Measurements from ENCODE around the gene HNRNPC.
A peak's percentile ranks its signal among the peaks of the same experiment; 100 is the strongest.

The HNRNPC gene

DNA sequence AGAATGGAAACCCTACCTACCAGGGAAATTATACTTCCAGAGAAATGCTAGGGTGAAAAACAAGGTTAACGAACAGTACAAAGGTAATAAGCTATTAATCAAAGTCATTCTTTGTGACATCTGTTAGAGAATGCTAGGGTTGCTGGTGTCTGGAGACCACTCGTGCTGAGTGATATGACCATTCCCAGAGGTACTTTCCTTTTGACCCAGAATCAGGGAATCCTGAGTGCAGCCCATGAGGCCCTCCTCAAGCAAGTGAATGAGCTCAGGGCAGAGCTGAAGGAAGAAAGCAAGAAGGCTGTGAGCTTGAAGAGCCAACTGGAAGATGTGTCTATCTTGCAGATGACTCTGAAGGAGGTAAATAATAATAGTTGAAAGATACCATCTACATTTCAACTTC lies 42.4 kb upstream of the HNRNPC start:
- Histone ChIP-seq H4K20me1 (ENCODE audit: insufficient read depth, low read length, poor library complexity, severe bottlenecking) (no peaks in the 10 kb centered on the region), H3K36me3 (ENCODE audit: insufficient read depth, low read length) (no peaks in the 10 kb centered on the region), H3F3A (ENCODE audit: low read depth) (no peaks in the 10 kb centered on the region), H3K4me3 (ENCODE audit: low read length, poor library complexity, severe bottlenecking) (no peak overlapping the region), H3K4me2 (ENCODE audit: low read depth, low read length, poor library complexity, severe bottlenecking) (no peak overlapping the region), H3K9me3 (ENCODE audit: insufficient read depth, low read depth, low read length) (no peaks in the 10 kb centered on the region), H3K79me2 (ENCODE audit: insufficient read depth, low read length) (no peaks in the 10 kb centered on the region), H2AFZ (ENCODE audit: low read length) (no peak overlapping the region), H3K27me3 (ENCODE audit: insufficient read depth, low read length, poor library complexity, severe bottlenecking) (no peaks in the 10 kb centered on the region), H3K4me1 (ENCODE audit: insufficient read depth, low read length, poor library complexity, severe bottlenecking) (peaks cover 4% of the 10 kb centered on the region), H3K9ac (ENCODE audit: low read depth, low read length, poor library complexity, severe bottlenecking) (no peak overlapping the region), H3K9me2 (replicated peaks; ENCODE audit: low read depth, low read length) (no peaks in the 10 kb centered on the region)
- no peak for TF ChIP-seq EZH2phosphoT487 (IDR thresholded peaks at IDR 0.05; ENCODE audit: borderline replicate concordance)
- TF ChIP-seq, protein P1, sequence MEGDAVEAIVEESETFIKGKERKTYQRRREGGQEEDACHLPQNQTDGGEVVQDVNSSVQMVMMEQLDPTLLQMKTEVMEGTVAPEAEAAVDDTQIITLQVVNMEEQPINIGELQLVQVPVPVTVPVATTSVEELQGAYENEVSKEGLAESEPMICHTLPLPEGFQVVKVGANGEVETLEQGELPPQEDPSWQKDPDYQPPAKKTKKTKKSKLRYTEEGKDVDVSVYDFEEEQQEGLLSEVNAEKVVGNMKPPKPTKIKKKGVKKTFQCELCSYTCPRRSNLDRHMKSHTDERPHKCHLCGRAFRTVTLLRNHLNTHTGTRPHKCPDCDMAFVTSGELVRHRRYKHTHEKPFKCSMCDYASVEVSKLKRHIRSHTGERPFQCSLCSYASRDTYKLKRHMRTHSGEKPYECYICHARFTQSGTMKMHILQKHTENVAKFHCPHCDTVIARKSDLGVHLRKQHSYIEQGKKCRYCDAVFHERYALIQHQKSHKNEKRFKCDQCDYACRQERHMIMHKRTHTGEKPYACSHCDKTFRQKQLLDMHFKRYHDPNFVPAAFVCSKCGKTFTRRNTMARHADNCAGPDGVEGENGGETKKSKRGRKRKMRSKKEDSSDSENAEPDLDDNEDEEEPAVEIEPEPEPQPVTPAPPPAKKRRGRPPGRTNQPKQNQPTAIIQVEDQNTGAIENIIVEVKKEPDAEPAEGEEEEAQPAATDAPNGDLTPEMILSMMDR (conservative IDR thresholded peaks at IDR 0.05; ENCODE audit: low read length), result no peak

DNA sequence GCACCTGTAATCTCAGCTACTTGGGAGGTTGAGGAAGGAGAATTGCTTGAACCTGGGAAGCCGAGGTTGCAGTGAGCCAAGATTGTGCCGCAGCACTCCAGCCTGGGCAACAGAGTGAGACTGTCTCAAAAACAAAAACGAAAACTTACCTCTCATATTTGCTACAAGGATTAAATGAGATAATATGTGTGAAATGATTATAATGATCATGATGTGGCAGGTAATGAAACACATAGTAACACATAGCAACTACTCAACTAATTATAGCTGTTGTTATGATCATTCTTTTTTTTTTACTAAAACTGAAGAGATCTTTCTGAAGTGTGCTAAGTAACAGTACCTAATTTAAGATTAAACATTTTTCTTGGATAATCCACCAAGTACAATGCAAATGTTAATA lies 40.7 kb upstream of the HNRNPC start:
- Histone ChIP-seq H3K4me2 (ENCODE audit: low read depth, low read length, poor library complexity, severe bottlenecking) (no peak overlapping the region), H3K9ac (ENCODE audit: low read depth, low read length, poor library complexity, severe bottlenecking) (no peak overlapping the region), H3F3A (ENCODE audit: low read depth) (no peaks in the 10 kb centered on the region), H3K36me3 (ENCODE audit: insufficient read depth, low read length) (no peaks in the 10 kb centered on the region), H4K20me1 (ENCODE audit: insufficient read depth, low read length, poor library complexity, severe bottlenecking) (no peaks in the 10 kb centered on the region), H3K9me3 (ENCODE audit: insufficient read depth, low read depth, low read length) (no peaks in the 10 kb centered on the region), H3K27me3 (ENCODE audit: insufficient read depth, low read length, poor library complexity, severe bottlenecking) (no peaks in the 10 kb centered on the region), H2AFZ (ENCODE audit: low read length) (no peak overlapping the region), H3K4me3 (ENCODE audit: low read length, poor library complexity, severe bottlenecking) (no peak overlapping the region), H3K4me1 (ENCODE audit: insufficient read depth, low read length, poor library complexity, severe bottlenecking) (peaks cover 4% of the 10 kb centered on the region), H3K9me2 (replicated peaks; ENCODE audit: low read depth, low read length) (no peaks in the 10 kb centered on the region), H3K79me2 (ENCODE audit: insufficient read depth, low read length) (no peaks in the 10 kb centered on the region)
- TF ChIP-seq EZH2phosphoT487 (IDR thresholded peaks at IDR 0.05; ENCODE audit: borderline replicate concordance), result no peak
- TF ChIP-seq, protein P1 (conservative IDR thresholded peaks at IDR 0.05; ENCODE audit: low read length), result no peak

GRCh38 chr14:21309238-21309636 lies 40.0 kb upstream of the HNRNPC start:
- Histone ChIP-seq H2AFZ (ENCODE audit: low read length) (peak overlapping the region; percentile 92), H3F3A (ENCODE audit: low read depth) (no peaks in the 10 kb centered on the region), H3K4me3 (ENCODE audit: low read length, poor library complexity, severe bottlenecking) (peak overlapping the region; percentile 55), H3K4me2 (ENCODE audit: low read depth, low read length, poor library complexity, severe bottlenecking) (peak overlapping the region; percentile 71), H3K36me3 (ENCODE audit: insufficient read depth, low read length) (no peaks in the 10 kb centered on the region), H4K20me1 (ENCODE audit: insufficient read depth, low read length, poor library complexity, severe bottlenecking) (no peaks in the 10 kb centered on the region), H3K4me1 (ENCODE audit: insufficient read depth, low read length, poor library complexity, severe bottlenecking) (peaks cover 4% of the 10 kb centered on the region), H3K9me2 (replicated peaks; ENCODE audit: low read depth, low read length) (no peaks in the 10 kb centered on the region), H3K9ac (ENCODE audit: low read depth, low read length, poor library complexity, severe bottlenecking) (peak overlapping the region; percentile 50), H3K9me3 (ENCODE audit: insufficient read depth, low read depth, low read length) (no peaks in the 10 kb centered on the region), H3K27me3 (ENCODE audit: insufficient read depth, low read length, poor library complexity, severe bottlenecking) (no peaks in the 10 kb centered on the region), H3K79me2 (ENCODE audit: insufficient read depth, low read length) (no peaks in the 10 kb centered on the region)
- TF ChIP-seq EZH2phosphoT487 (IDR thresholded peaks at IDR 0.05; ENCODE audit: borderline replicate concordance), result no peak
- TF ChIP-seq, protein P1 (conservative IDR thresholded peaks at IDR 0.05; ENCODE audit: low read length), result no peak

All from Loucy (cell line).